GM18508 (cell line): ENCODE results near the gene NHSL1.

Source experiments
- ATAC-seq: cut with Tn5 transposase; IDR thresholded peaks from one replicate; pipeline ENCODE4 v1.9.1; 2021; ENCODE audit warnings: moderate number of reproducible peaks; ENCODE audit not compliant: insufficient read depth, unreplicated experiment

The NHSL1 gene

DNA sequence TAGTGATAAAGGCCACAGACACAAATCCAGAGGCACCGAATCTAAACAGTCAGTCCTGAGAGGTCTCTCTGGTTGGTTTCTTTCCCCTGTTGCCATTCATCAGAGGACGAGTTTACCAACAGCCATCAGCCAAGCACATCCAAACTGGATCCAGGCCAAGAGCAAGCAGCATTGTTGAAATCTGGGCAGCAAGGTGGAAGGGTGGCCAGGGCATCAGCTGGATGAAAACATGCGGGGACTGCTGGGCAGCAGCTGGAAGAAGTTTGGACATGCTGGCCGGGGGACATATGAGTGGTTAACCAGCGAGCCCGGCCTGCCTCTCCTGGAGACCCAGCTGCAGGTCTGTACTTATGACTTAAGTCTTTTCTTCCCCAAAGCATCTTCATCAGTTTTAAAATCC, 121.5 kb downstream of the NHSL1 start, which contains the start of gene SMIM28:
TSS of gene SMIM28 (plus strand) at position 62 of the 400 bp plus-strand sequence. CDS start at position 230, 168 bp downstream.
- no peak for ATAC-seq

DNA sequence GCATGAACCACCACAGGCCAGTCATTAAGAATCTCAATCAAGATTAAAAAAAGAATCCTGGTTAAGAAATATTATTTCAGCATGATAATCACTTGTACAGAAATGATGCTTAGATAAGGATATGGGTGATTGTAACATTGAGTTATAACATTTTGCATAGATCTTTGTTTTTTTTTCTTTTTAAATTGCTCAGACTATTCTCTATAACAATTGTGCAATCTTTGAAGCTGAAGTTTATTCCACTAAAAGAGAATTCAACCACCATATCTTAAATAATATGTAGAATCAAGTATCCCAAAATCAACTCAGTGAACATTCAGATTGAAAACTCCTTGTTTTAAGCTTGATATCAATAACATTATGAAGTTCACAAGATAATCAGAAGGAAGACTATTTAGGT, 122.3 kb downstream of the NHSL1 start:
- no peak for ATAC-seq

DNA sequence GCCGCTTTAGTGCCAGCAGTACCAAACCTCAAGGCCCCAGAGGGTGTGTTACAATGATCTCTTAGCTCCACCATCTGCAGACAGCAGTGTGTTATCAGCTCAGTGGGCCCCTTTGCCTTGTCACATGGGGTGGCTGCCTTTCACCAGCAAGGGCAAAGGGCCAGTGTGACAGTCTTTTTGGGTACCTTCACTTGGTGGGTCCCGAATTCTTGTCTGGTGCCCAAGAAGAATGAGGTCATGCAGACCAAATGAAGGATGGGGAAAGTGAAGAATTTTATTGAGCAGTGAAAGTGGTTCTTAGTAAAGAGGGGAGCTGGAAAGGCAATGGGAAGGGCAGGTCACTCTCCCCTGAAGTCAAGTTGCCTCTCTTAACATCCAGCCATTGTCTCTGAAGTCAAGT, 124.5 kb downstream of the NHSL1 start:
- no peak for ATAC-seq

DNA sequence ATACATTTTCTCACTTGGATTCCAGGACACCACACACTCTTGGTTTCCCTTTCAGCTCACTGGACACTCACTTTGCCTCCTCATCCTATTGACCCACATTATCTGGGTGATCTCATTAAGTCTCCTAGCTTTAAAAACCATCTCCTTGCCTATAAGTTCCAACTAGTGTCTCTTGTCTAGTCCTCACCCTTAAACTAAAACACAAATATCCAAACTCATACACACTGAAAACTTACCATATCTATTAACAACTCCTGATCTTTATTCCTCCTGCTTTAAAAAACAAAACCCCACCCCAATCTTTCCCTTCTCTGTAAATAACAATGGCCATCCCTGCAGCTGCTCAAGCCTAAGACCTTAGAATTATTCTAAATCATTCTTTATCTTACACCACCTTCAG, 125.1 kb downstream of the NHSL1 start:
- ATAC-seq = no peak

DNA sequence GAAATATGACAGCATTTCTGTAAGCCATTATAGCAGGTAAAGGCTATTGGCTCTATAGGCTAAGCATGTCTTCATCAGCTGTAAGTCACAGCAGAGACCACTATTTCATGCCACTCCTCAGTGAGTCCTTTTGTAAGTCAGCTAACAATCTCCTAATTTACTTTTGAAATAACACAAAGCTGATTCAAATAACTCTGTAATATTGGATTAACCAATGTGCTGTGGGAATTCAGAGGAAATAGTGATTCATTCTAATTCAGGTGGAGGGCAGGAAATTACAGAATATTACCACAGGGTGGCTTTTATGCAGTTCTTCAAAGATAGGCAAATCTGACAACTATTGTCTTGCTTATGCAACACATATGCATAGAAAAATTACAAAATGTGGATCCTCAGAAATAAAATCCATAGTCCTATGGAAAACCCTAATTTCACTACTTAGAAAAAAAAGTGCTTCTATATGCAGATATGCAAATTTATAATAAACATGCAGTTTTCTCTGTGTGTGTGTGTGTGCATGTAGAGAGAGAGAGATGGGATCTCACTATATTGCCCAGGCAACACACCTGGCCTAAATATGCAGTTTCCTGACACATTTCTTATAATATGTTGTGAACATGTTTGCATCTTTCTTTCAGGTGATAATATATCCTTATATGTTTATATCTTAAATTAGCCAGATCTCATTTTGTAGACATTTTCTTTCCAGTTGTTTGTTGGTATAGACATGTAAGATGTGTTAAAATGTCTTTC, 126.4 kb downstream of the NHSL1 start:
- ATAC-seq = no peak
